GM12878 (cell line): Measurements from ENCODE around the gene STAT3. TPM values are rescaled to one million over a fixed set of nuclear protein-coding genes. Genes with fewer than 3 reads are reported as not detected.

Source experiments
- ATF7 ChIP-seq: fragments of 450-650 bp; IDR thresholded peaks from 2 replicates; pipeline ENCODE4 v1.6.1; 2016; ENCODE audit warnings: low read depth, mild to moderate bottlenecking
- BCLAF1 ChIP-seq: fragments of 450-650 bp; IDR thresholded peaks from 2 replicates; pipeline ENCODE4 v1.6.1; 2017; ENCODE audit warnings: antibody characterized with exemption, mild to moderate bottlenecking, moderate library complexity
- CHD4 ChIP-seq: fragments of 200-600 bp; sonication (generic); IDR thresholded peaks from 2 replicates; pipeline ENCODE4 v1.6.1; 2016; ENCODE audit warnings: mild to moderate bottlenecking
- CREB1 ChIP-seq: IDR thresholded peaks from 2 replicates; pipeline ENCODE4 v1.6.1; 2012; ENCODE audit warnings: low read depth, mild to moderate bottlenecking, inconsistent platforms
- CTCF ChIP-seq, 3 experiments: IDR thresholded peaks in 2 of 3; conservative IDR thresholded peaks in 1 of 3; 2 replicates each; pipeline ENCODE4 v1.5.1; 2011; ENCODE audit warnings: low read depth in 3 of 3, low read length in 3 of 3, mild to moderate bottlenecking in 3 of 3, control low read depth in 2 of 3, moderate library complexity in 2 of 3, inconsistent platforms in 1 of 3, mixed read lengths in 1 of 3; ENCODE audit not compliant: control insufficient read depth in 2 of 3, insufficient read depth in 1 of 3; ENCODE audit errors: extremely low read depth in 1 of 3
- EED ChIP-seq: sonication (generic); IDR thresholded peaks from 2 replicates; pipeline ENCODE4 v1.6.1; 2016; ENCODE audit warnings: antibody characterized with exemption, low read depth
- ESRRA ChIP-seq: IDR thresholded peaks from 2 replicates; pipeline ENCODE4 v1.6.1; 2012; ENCODE audit warnings: mild to moderate bottlenecking, low read length, improper control_type of control experiment
- HCFC1 ChIP-seq: fragments of 150-350 bp; IDR thresholded peaks from 2 replicates; pipeline ENCODE4 v1.6.1; 2014; ENCODE audit warnings: low read length
- IRF4 ChIP-seq: IDR thresholded peaks from 2 replicates; pipeline ENCODE4 v1.6.1; 2011; ENCODE audit warnings: low read depth, low read length
- JUND ChIP-seq: IDR thresholded peaks from 2 replicates; pipeline ENCODE4 v1.6.1; 2012; ENCODE audit warnings: low read depth, mild to moderate bottlenecking, low read length, improper control_type of control experiment, moderate library complexity
- KAT2A ChIP-seq: conservative IDR thresholded peaks from 2 replicates; pipeline ENCODE4 v1.6.1; 2011; ENCODE audit warnings: low read depth, low read length; ENCODE audit not compliant: control insufficient read depth
- PKNOX1 ChIP-seq: fragments of 450-650 bp; IDR thresholded peaks from 2 replicates; pipeline ENCODE4 v1.6.1; 2016; ENCODE audit warnings: mild to moderate bottlenecking
- POLR2AphosphoS2 ChIP-seq: IDR thresholded peaks from 2 replicates; pipeline ENCODE4 v1.6.1; 2011; ENCODE audit warnings: low read depth, mild to moderate bottlenecking, low read length, improper control_type of control experiment, moderate library complexity
- RFX5 ChIP-seq: IDR thresholded peaks from 2 replicates; pipeline ENCODE4 v1.6.1; 2011; ENCODE audit warnings: low read depth, low read length, improper control_type of control experiment
- SIN3A ChIP-seq: IDR thresholded peaks from 2 replicates; pipeline ENCODE4 v1.6.1; 2012; ENCODE audit warnings: low read depth, low read length, improper control_type of control experiment
- SMAD5 ChIP-seq: IDR thresholded peaks from 2 replicates; pipeline ENCODE4 v1.6.1; 2016; ENCODE audit warnings: antibody characterized with exemption, low read depth
- SMC3 ChIP-seq: IDR thresholded peaks from 2 replicates; pipeline ENCODE4 v1.6.1; 2011; ENCODE audit warnings: low read length, improper control_type of control experiment, borderline replicate concordance
- TAF1 ChIP-seq: IDR thresholded peaks from 2 replicates; pipeline ENCODE4 v1.6.1; 2011; ENCODE audit warnings: mild to moderate bottlenecking, low read depth, low read length, borderline replicate concordance
- ZNF384 ChIP-seq: IDR thresholded peaks from 2 replicates; pipeline ENCODE4 v1.6.1; 2012; ENCODE audit warnings: low read depth, mild to moderate bottlenecking, low read length, improper control_type of control experiment, borderline replicate concordance
- polyA plus RNA-seq, 11 experiments: library from polyadenylated mRNA; depleted of rRNA in 4 of 11; unstranded in 6 of 11; stranded (reverse) in 5 of 11; fragments of >200 nt; fragmentation: Nextera tagmentation in 4 of 11; fragmentation: Illumina TruSeq in 1 of 11; extraction: Ambion mirVana in 4 of 11; extraction: Trizol in 1 of 11; gene quantifications; 1 replicate in 1 of 11; 2 replicates in 10 of 11; pipeline versions ENCODE4 v1.2.1 to v1.2.3, GENCODE V29; 2011 to 2016; ENCODE audit warnings: inconsistent platforms in 2 of 11, missing spikeins in 2 of 11, low read depth in 1 of 11
- total RNA-seq, 4 experiments: library from RNA; depleted of rRNA in 3 of 4; stranded (reverse); fragments of >200 nt in 3 of 4; fragmentation: Illumina TruSeq in 1 of 4; extraction: Trizol in 1 of 4; gene quantifications; 2 replicates each; pipeline versions ENCODE4 v1.2.1 to v1.2.3, GENCODE V29; 2013 to 2021

STAT3 gene
- total and polyA plus RNA-seq, 10 of the 15 experiments (the other 5 are each of a cell fraction or from before 2014, with no cell fraction given): 18.4 to 96.4 (median 60.9) TPM

- peak; percentile 91 to 94 (median 91) for TF ChIP-seq CTCF (IDR thresholded peaks at IDR 0.05 in 2 of 3, conservative IDR thresholded peaks at IDR 0.05 in 1 of 3; ENCODE audit: control insufficient read depth in 2 of 3, extremely low read depth in 1 of 3, insufficient read depth in 1 of 3, low read depth in 3 of 3, low read length in 3 of 3)
- no peak for TF ChIP-seq POLR2AphosphoS2
- no peak for TF ChIP-seq IRF4
- TF ChIP-seq KAT2A: no peak
- no peak for TF ChIP-seq PKNOX1
- no peak for TF ChIP-seq RFX5
- TF ChIP-seq EED: 0 out of 2 replicates have a peak, but pooled peaks have one; percentile 14
- no peak for TF ChIP-seq SMAD5
- TF ChIP-seq CHD4: no peak
- no peak for TF ChIP-seq BCLAF1
- TF ChIP-seq SMC3: peak; percentile 96
- TF ChIP-seq ATF7: peak; percentile 17; the same call in 1 of the 2 replicates
- TF ChIP-seq ZNF384: no peak
- no peak for TF ChIP-seq CREB1
- no peak for TF ChIP-seq TAF1
- TF ChIP-seq ESRRA: no peak
- TF ChIP-seq JUND: no peak
- TF ChIP-seq HCFC1: no peak
- no peak for TF ChIP-seq SIN3A
Measured at GRCh38 chr17:42405963-42406495, 17.8 kb upstream of the STAT3 start (continued).
